SK-N-SH (cell line): Measurements from ENCODE around the gene PGF.

ENCODE experiments used
- TAF1 ChIP-seq: IDR thresholded peaks from 2 replicates; pipeline ENCODE4 v1.6.1; 2012; ENCODE audit warnings: low read depth, mild to moderate bottlenecking, low read length, moderate library complexity, borderline replicate concordance
- TF ChIP-seq, protein P1 (sequence below): fragments of 200-600 bp; sonication (generic); IDR thresholded peaks from 2 replicates; pipeline ENCODE4 v1.6.1; 2017; ENCODE audit warnings: antibody characterized with exemption, mild to moderate bottlenecking, moderate library complexity

- TF ChIP-seq TAF1: no peak
- TF ChIP-seq, protein P1, sequence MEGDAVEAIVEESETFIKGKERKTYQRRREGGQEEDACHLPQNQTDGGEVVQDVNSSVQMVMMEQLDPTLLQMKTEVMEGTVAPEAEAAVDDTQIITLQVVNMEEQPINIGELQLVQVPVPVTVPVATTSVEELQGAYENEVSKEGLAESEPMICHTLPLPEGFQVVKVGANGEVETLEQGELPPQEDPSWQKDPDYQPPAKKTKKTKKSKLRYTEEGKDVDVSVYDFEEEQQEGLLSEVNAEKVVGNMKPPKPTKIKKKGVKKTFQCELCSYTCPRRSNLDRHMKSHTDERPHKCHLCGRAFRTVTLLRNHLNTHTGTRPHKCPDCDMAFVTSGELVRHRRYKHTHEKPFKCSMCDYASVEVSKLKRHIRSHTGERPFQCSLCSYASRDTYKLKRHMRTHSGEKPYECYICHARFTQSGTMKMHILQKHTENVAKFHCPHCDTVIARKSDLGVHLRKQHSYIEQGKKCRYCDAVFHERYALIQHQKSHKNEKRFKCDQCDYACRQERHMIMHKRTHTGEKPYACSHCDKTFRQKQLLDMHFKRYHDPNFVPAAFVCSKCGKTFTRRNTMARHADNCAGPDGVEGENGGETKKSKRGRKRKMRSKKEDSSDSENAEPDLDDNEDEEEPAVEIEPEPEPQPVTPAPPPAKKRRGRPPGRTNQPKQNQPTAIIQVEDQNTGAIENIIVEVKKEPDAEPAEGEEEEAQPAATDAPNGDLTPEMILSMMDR: no peak
Measured at GRCh38 chr14:74911221-74911620, 44.2 kb downstream of the PGF start.
